ENCODE measurements around the gene WNK2.

DNA sequence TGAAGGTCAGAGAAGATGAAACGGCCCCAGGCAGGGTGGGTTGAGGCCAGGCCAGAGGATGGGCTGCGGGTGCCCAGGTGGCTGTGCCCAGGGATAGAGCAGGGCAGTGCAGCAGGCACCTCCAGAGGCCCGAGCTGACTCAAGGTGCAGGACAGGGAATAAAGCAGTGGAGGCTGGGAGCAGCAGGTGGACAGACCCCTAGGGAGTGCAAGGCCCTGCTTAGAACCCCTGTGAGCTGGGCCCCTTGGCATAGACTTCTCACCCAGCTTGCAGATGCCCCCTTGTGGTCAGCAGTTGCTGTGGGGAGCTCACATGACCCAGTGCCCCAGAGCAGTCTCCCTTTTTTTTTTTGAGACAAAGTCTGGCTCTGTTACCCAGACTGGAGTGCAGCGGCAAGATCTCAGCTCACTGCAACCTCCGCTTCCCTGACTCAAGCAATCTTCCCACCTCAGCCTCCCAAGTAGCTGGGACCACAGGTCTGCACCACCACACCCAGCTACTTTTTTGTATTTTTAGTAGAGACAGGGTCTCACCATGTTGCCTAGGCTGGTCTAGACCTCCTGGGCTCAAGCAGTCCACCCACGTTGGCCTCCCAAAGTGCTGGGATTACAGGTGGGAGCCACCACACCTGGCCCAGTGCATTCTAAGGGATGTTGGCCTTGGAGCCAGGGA is 118.8 kb downstream of the WNK2 start:
- TF ChIP-seq POLR2A (IDR thresholded peaks at IDR 0.05; ENCODE audit: low read depth, low read length) (no peak), POLR2AphosphoS5 (IDR thresholded peaks at IDR 0.05; ENCODE audit: low read depth, low read length) (no peak), POU2F2 (IDR thresholded peaks at IDR 0.05; ENCODE audit: low read depth, low read length) (no peak), TAF1 (IDR thresholded peaks at IDR 0.05; ENCODE audit: low read depth, low read length) (no peak), SPI1 (IDR thresholded peaks at IDR 0.05; ENCODE audit: low read depth, low read length) (no peak)
